Fibroblast of lung (primary cell): ENCODE measurements around the gene NBEAL1.

Experiments
- CTCF ChIP-seq, 2 donors: IDR thresholded peaks in 1 of 2; conservative IDR thresholded peaks in 1 of 2; 1 replicate in 1 of 2; 2 replicates in 1 of 2; pipeline ENCODE4 v1.5.1; 2011 to 2012; ENCODE audit warnings: low read length in 2 of 2, control low read depth in 1 of 2, inconsistent platforms in 1 of 2, low read depth in 1 of 2, mild to moderate bottlenecking in 1 of 2
- EZH2 ChIP-seq: IDR thresholded peaks from 2 replicates; pipeline ENCODE4 v1.5.1; 2012; ENCODE audit warnings: low read length, control low read depth, mild to moderate bottlenecking; ENCODE audit errors: missing control alignments

- peak; percentile 52 to 66 for TF ChIP-seq CTCF (conservative IDR thresholded peaks at IDR 0.05 in 1 of 2, IDR thresholded peaks at IDR 0.05 in 1 of 2; ENCODE audit: low read depth in 1 of 2, low read length in 2 of 2)
- TF ChIP-seq EZH2, result no peak
Measured at GRCh38 chr2:203225423-203226039, 210.9 kb downstream of the NBEAL1 start.
